ENCODE measurements around the gene PRXL2C.

DNA sequence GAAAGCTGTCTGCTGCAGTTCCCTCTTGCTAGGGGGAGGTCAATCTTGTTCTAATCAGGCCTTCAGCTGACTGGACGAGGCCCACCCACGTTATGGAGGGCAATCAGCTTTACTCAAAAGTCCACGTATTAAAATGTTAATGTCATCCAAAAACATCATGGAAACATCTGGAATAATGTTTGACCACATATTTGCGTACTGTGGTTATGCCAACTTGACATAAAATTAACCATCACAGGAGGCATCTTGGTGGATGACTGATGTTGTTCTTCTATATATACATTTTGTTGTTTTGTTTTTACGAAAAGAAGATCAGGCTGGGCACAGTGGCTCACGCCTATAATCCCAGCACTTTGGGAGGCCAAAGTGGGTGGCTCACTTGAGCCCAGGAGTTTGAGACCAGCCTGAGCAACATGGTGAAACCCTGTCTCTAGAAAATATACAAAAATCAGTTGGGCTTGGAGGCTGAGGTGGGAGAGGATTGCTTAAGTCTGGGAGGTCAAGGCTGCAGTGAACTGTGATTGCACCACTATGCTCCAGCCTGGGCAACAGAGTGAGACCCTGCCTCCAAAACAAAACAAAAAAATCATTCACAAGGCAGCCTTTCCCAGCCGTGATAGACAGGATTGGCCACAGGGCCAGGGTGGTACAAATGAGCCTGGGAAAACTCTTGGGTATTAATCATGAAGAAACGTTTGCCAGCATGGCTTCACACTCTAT, 33.8 kb upstream of the PRXL2C start:
- no peak for TF ChIP-seq GATA2 (IDR thresholded peaks at IDR 0.05; ENCODE audit: low read depth, low read length)
- TF ChIP-seq GATA3 (IDR thresholded peaks at IDR 0.05; ENCODE audit: low read depth, low read length): no peak
